CD14-positive monocyte (primary cell): ENCODE data around the gene XPO6. TPM values are rescaled to one million over a fixed set of nuclear protein-coding genes. Genes with fewer than 3 reads are reported as not detected.
A peak's percentile ranks its signal among the peaks of the same experiment; 100 is the strongest.

ENCODE experiments used
- DNase-seq, 3 donors: peaks; one replicate each; pipeline ENCODE4 v3.0.0-alpha.2; 2011 to 2022
- H2AFZ ChIP-seq: 2 replicates; pipeline ENCODE4 v1.6.0; 2012; ENCODE audit warnings: mild to moderate bottlenecking, low read depth, low read length, inconsistent platforms; ENCODE audit not compliant: insufficient read depth, poor library complexity, severe bottlenecking
- H3K27ac ChIP-seq, 2 donors: 1 replicate in 1 of 2; 2 replicates in 1 of 2; pipeline ENCODE4 v1.5.1; 2012 to 2013; ENCODE audit warnings: low read length in 2 of 2, control low read depth in 1 of 2, inconsistent platforms in 1 of 2, low read depth in 1 of 2, mild to moderate bottlenecking in 1 of 2
- H3K27me3 ChIP-seq, 2 donors: one replicate each; pipeline versions ENCODE4 v1.6.0 to v1.6.1; 2011 to 2013; ENCODE audit warnings: low read length in 2 of 2; ENCODE audit not compliant: control insufficient read depth in 2 of 2, insufficient read depth in 2 of 2
- H3K36me3 ChIP-seq, 2 donors: replicated peaks in 1 of 2; 1 replicate in 1 of 2; 2 replicates in 1 of 2; pipeline versions ENCODE4 v1.5.1 to v1.6.1; 2012 to 2013; ENCODE audit warnings: low read length in 2 of 2, control low read depth in 1 of 2, inconsistent platforms in 1 of 2, mild to moderate bottlenecking in 1 of 2; ENCODE audit not compliant: insufficient read depth in 2 of 2, control insufficient read depth in 1 of 2
- H3K4me1 ChIP-seq, 2 donors: 1 replicate in 1 of 2; 2 replicates in 1 of 2; pipeline versions ENCODE4 v1.5.1 to v1.6.1; 2012 to 2013; ENCODE audit warnings: low read length in 2 of 2, control low read depth in 1 of 2, inconsistent platforms in 1 of 2, mild to moderate bottlenecking in 1 of 2, moderate library complexity in 1 of 2; ENCODE audit not compliant: insufficient read depth in 2 of 2, control insufficient read depth in 1 of 2
- H3K4me2 ChIP-seq: replicated peaks from 2 replicates; pipeline ENCODE3; 2012; ENCODE audit warnings: low read length, moderate library complexity, mild to moderate bottlenecking; ENCODE audit not compliant: poor library complexity, severe bottlenecking; ENCODE audit errors: extremely low read depth
- H3K4me3 ChIP-seq, 3 experiments: fragments of 200-600 bp in 1 of 3; sonication (generic) in 1 of 3; replicated peaks in 1 of 3; 1 replicate in 2 of 3; 2 replicates in 1 of 3; pipeline ENCODE4 v1.5.1; 2011 to 2013; ENCODE audit warnings: low read length in 3 of 3, mild to moderate bottlenecking in 3 of 3, control low read depth in 2 of 3, low read depth in 2 of 3, inconsistent platforms in 1 of 3, moderate library complexity in 1 of 3
- H3K79me2 ChIP-seq: 2 replicates; pipeline ENCODE4 v1.6.0; 2012; ENCODE audit warnings: mild to moderate bottlenecking, control low read depth, inconsistent platforms, low read length, moderate library complexity; ENCODE audit not compliant: insufficient read depth
- H3K9ac ChIP-seq: 2 replicates; pipeline ENCODE4 v1.6.0; 2017; ENCODE audit warnings: low read length, mild to moderate bottlenecking; ENCODE audit not compliant: insufficient read depth, poor library complexity, severe bottlenecking
- H3K9me3 ChIP-seq, 2 donors: replicated peaks in 1 of 2; 1 replicate in 1 of 2; 2 replicates in 1 of 2; pipeline versions ENCODE4 v1.5.1 to v1.6.1; 2012 to 2013; ENCODE audit warnings: low read length in 2 of 2, control low read depth in 1 of 2; ENCODE audit not compliant: control insufficient read depth in 1 of 2, insufficient read depth in 1 of 2
- H4K20me1 ChIP-seq: 2 replicates; pipeline ENCODE4 v1.6.0; 2012; ENCODE audit warnings: mild to moderate bottlenecking, low read length, control low read depth, moderate library complexity; ENCODE audit not compliant: insufficient read depth
- H3K27ac Mint-ChIP-seq, 7 donors: one replicate each; pipeline ENCODE4 v1.8.0; 2020; ENCODE audit warnings: mild to moderate bottlenecking in 7 of 7, mixed read lengths in 7 of 7, moderate library complexity in 6 of 7, inconsistent platforms in 2 of 7
- H3K27me3 Mint-ChIP-seq, 3 donors: one replicate each; pipeline ENCODE4 v1.8.0; 2021 to 2022; ENCODE audit warnings: low read depth in 3 of 3, mild to moderate bottlenecking in 3 of 3, mixed read lengths in 3 of 3, moderate library complexity in 3 of 3, inconsistent platforms in 1 of 3
- H3K36me3 Mint-ChIP-seq, 2 donors: one replicate each; pipeline ENCODE4 v1.8.0; 2020; ENCODE audit warnings: mixed read lengths in 2 of 2, inconsistent platforms in 1 of 2, mild to moderate bottlenecking in 1 of 2
- H3K4me1 Mint-ChIP-seq: one replicate; pipeline ENCODE4 v1.8.0; 2020; ENCODE audit warnings: mild to moderate bottlenecking, mixed read lengths
- H3K4me3 Mint-ChIP-seq, 2 donors: one replicate each; pipeline ENCODE4 v1.8.0; 2020; ENCODE audit warnings: mild to moderate bottlenecking in 2 of 2, mixed read lengths in 2 of 2, moderate library complexity in 1 of 2
- H3K9me3 Mint-ChIP-seq, 7 donors: one replicate each; pipeline ENCODE4 v1.8.0; 2020 to 2022; ENCODE audit warnings: mixed read lengths in 7 of 7, mild to moderate bottlenecking in 6 of 7, moderate library complexity in 6 of 7, inconsistent platforms in 2 of 7
- WGBS: methylation state at CpG from one replicate; pipeline ENCODE4 v1.1.5; 2013; ENCODE audit warnings: missing lambda C conversion rate; ENCODE audit not compliant: insufficient coverage; 5-methylcytosine and 5-hydroxymethylcytosine counted together
- intact Hi-C, 2 donors: fragments of 100-400 bp; cut with micrococcal nuclease; formaldehyde crosslinking; loops; one replicate each; pipeline versions ENCODE4 v1.15.0 to v1.15.1; 2023
- polyA plus RNA-seq, 3 donors: library from polyadenylated mRNA; depleted of rRNA in 1 of 3; unstranded in 2 of 3; stranded (reverse) in 1 of 3; fragments of 300-500 nt in 2 of 3; fragments of >200 nt in 1 of 3; fragmentation: Illumina TruSeq in 2 of 3; gene quantifications; 1 replicate in 2 of 3; 2 replicates in 1 of 3; pipeline ENCODE4 v1.2.3, GENCODE V29; 2012 to 2021
- TF ChIP-seq, protein P1 (sequence below): fragments of 200-600 bp; IDR thresholded peaks from one replicate; pipeline ENCODE4 v1.8.0; 2022; ENCODE audit warnings: antibody characterized with exemption, mild to moderate bottlenecking

Gene XPO6
- polyA plus RNA-seq, 3 donors: 35.7 to 166 (median 38.3) TPM

DNA sequence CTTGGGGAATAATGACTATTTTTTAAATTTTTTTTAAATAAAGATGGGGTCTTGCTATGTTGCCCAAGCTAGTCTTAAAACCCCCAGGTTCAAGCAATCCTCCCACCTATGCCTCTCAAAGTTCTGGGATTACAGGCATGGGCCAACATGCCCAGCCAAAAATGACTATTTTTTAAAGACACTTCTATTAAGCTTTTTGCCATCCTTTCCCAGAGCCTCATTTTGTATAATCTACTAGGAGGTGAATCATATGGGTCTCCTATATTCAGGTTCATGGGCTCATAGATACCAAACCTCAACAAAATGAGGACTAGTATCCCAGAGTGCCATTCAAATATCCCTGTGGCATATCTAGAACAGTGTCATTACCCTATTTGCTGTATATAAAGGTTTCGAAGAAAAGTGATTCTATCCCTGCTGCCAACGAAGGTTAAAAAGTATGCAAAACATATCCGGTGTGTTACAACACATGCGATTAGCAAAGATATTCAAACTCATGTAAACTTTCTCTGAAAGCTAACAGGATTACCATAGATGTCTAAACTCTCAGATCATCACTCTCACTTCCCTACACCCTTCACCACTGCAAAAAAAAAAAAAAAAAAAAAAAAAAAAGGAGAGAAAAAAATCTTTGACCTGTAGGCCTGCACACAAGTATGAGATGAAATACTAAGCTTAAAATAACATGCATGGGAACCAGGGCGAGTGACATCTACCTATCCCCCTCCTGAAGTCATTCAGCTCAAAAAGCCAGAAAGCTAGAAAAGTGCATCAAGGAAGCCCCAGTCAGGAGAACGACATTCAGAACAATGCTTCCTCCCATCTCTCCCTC is 23.5 kb downstream of the XPO6 start:
- Mint-ChIP-seq H3K36me3 (peaks cover 21 to 33% of the 10 kb centered on the region in 2 donors), H3K27ac (peak overlapping the region; percentile 92 to 98 (median 97)), H3K4me3 (peak overlapping the region; percentile 67 to 86), H3K9me3 (peaks cover 0 to 6% (median 2%) of the 10 kb centered on the region in 7 donors), H3K27me3 (peaks cover 0 to 3% (median 0%) of the 10 kb centered on the region in 3 donors), H3K4me1 (peaks cover 74% of the 10 kb centered on the region)
- Histone ChIP-seq H3K4me2 (peak overlapping the region; percentile 70), H2AFZ (no peak overlapping the region), H3K9me3 (no peaks in the 10 kb centered on the region), H3K4me1 (peaks cover 51 to 63% of the 10 kb centered on the region in 2 donors), H3K36me3 (peaks cover 2 to 21% of the 10 kb centered on the region in 2 donors), H3K27me3 (no peaks in the 10 kb centered on the region), H3K27ac (peak overlapping the region; percentile 91), H3K79me2 (peaks cover 90% of the 10 kb centered on the region), H4K20me1 (peaks cover 44% of the 10 kb centered on the region), H3K9ac (peak overlapping the region; percentile 54), H3K4me3 (peak overlapping the region; percentile 14 to 68 (median 40))
- intact Hi-C loops: loop anchor here in 1 of 2 donors (5.0 kb wide), 1 partner anchor 46 kb away; no protein-coding TSS in a partner anchor
- peak; percentile 74 to 85 (median 83) for DNase-seq
- TF ChIP-seq, protein P1, sequence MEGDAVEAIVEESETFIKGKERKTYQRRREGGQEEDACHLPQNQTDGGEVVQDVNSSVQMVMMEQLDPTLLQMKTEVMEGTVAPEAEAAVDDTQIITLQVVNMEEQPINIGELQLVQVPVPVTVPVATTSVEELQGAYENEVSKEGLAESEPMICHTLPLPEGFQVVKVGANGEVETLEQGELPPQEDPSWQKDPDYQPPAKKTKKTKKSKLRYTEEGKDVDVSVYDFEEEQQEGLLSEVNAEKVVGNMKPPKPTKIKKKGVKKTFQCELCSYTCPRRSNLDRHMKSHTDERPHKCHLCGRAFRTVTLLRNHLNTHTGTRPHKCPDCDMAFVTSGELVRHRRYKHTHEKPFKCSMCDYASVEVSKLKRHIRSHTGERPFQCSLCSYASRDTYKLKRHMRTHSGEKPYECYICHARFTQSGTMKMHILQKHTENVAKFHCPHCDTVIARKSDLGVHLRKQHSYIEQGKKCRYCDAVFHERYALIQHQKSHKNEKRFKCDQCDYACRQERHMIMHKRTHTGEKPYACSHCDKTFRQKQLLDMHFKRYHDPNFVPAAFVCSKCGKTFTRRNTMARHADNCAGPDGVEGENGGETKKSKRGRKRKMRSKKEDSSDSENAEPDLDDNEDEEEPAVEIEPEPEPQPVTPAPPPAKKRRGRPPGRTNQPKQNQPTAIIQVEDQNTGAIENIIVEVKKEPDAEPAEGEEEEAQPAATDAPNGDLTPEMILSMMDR: no peak
- 0% methylated on average over 2 of the region's 6 CpGs for WGBS

DNA sequence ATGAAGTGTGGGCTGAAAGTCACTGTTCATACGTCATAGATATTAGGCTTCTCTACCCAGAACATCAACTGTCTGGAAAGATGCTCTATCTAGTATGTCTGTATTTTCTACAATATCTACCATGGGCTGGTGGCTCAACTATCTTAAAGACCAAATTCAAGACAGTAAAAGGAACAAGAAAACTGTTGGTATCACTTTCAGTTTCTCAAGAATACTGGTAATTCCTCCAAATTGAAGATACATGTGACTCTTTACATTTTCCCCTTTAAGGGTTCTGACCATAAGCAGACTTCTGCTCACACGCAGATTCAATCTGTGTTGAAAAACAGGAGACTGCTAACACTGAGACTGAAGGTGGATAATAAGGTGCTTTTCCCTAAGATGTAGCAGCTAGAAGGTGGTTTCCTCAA is 24.2 kb downstream of the XPO6 start:
- Mint-ChIP-seq H3K27ac (peak overlapping the region; percentile 92 to 98 (median 97)), H3K9me3 (peaks cover 0 to 6% (median 2%) of the 10 kb centered on the region in 7 donors), H3K4me3 (peak overlapping the region; percentile 52 to 86), H3K27me3 (peaks cover 0 to 3% (median 0%) of the 10 kb centered on the region in 3 donors), H3K4me1 (peaks cover 74% of the 10 kb centered on the region), H3K36me3 (peaks cover 22 to 39% of the 10 kb centered on the region in 2 donors)
- Histone ChIP-seq H3K79me2 (peaks cover 90% of the 10 kb centered on the region), H3K4me1 (peaks cover 44 to 62% of the 10 kb centered on the region in 2 donors), H3K4me3 (peak overlapping the region in 2 of 3 experiments; percentile 40 to 68), H3K9ac (peak overlapping the region; percentile 45), H3K27ac (peak overlapping the region; percentile 59 to 91), H3K4me2 (peak overlapping the region; percentile 70), H3K9me3 (no peaks in the 10 kb centered on the region), H3K27me3 (no peaks in the 10 kb centered on the region), H4K20me1 (peaks cover 37% of the 10 kb centered on the region), H2AFZ (no peak overlapping the region), H3K36me3 (peaks cover 1 to 19% of the 10 kb centered on the region in 2 donors)
- TF ChIP-seq, protein P1: no peak
- DNase-seq: peak; percentile 47 to 76 (median 74)
- intact Hi-C loops: loop anchor here in 1 of 2 donors (5.0 kb wide), 1 partner anchor 45 kb away; no protein-coding TSS in a partner anchor
- no CpG with 5 or more reads among the region's 2 CpGs for WGBS
